Fibroblast of gingiva (primary cell): ENCODE results near the gene L3MBTL1.
A peak's percentile ranks its signal among the peaks of the same experiment; 100 is the strongest.

Source experiments
- DNase-seq: peaks from one replicate; pipeline ENCODE4 v3.0.0-alpha.2; 2011; ENCODE audit warnings: low read depth

Gene L3MBTL1

GRCh38 chr20:43536041-43536816 lies 28.7 kb downstream of the L3MBTL1 start:
- DNase-seq: no peak

DNA sequence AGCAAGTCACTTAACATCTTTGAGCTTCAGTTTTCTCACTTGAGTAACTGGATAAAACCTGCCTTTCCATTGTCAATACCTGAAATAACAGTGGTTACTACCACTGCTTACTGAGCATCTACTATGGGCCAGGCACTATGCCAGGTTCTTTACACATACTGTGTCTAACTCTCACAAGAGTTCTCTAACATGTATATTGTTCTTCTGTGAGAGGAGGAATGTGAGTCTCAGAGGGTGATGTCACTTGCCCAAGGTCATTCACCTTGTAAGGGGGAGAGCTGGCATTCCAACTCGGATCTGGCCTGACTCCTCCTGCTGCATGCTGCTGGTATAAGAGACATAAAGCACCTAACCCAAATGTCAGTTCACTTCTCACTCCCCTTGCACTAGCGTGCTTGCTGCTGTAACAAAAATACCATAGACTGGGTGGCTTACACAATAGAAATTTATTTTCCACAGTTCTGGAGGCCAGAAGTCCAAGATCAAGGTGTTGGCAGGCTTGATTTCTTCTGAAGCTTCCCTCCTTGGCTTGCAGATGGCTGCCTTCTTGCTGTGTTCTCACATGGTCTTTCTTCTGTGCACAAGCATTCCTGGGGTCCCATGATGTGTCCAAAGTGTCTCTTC lies 29.4 kb downstream of the L3MBTL1 start:
- no peak for DNase-seq

DNA sequence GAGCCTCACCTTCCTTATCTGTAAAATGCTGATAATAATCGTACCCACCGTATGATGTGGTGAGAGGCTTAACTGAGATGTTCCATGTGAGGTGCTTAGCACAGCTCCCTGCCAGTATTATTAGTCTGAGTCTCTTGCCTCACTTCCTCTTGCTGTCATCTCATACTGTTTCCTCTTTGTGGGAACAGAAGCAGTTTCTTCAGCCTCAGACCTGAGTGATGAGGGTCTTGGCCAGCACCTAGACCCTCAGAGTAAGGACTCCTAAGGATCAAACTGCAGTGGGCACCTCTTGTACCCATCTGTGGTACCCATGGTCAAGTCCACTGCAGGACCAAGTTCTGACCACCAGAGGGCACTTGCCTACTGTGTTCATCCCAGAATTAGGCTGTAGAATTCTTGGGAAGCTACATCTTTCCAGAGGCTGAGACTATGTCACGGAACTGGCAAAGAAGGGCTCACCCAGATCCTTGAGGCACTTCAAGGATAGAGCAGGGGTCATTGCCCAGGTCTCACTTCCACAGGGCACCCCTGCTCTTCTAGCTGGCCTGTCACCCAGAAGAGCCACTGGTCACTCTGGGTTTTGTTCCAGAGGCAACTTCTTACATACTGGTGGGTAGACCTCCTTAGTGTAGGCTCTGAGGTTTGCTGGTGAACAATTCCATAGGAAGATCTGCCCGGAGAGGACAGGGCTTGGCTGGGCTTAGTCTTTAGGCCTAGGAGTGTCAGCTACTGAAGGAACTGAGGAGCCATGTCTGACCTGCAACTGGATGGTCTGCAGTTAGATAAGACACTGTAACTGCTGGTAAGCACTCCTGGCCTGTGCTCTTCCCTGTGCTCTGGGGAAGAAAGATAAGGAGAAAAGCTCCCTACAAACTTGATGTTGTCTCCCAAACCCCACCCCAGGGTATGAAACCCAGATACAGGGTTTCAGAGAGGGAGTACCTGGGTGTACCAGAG lies 30.7 kb downstream of the L3MBTL1 start:
- DNase-seq: peak; percentile 47

DNA sequence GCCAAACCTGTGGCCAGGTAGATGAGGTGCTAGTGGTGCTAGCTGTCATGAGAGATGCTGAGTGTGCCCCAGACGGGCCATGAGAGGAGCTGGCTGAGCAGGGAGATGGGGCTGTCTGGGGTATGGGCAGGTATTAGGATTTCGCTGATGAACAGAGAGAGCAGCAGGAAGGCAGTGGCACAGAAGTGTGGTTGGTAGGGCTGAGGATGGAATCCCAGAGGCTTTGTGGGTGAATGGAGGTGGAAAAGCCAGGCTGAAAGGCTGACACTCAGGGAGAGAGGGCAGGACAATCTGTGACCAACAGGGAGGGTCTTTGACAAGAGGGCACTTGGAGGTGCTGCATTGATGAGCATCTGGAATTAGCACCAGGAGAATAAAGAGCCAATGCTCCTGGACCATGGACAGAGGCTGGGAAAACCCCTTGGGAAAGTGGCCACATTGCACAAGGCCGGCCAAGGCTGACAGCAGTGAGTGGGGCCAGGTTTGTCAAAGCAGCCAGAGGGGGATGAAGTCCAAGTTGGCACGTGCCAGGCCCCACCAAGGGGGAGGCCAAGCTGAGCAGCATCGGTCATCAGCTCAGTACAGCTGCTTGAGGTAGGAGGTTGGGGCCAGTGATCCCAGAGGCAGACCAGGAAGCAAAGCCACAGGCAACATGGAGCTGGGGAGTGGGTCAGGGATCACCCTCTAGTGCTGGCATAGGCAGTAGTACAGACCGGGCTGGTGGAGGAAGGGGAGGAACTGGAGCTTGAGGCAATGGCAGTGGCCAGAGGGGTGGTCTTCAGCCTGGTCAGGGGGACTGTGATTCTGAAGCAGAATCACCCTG lies 31.6 kb downstream of the L3MBTL1 start:
- no peak for DNase-seq

DNA sequence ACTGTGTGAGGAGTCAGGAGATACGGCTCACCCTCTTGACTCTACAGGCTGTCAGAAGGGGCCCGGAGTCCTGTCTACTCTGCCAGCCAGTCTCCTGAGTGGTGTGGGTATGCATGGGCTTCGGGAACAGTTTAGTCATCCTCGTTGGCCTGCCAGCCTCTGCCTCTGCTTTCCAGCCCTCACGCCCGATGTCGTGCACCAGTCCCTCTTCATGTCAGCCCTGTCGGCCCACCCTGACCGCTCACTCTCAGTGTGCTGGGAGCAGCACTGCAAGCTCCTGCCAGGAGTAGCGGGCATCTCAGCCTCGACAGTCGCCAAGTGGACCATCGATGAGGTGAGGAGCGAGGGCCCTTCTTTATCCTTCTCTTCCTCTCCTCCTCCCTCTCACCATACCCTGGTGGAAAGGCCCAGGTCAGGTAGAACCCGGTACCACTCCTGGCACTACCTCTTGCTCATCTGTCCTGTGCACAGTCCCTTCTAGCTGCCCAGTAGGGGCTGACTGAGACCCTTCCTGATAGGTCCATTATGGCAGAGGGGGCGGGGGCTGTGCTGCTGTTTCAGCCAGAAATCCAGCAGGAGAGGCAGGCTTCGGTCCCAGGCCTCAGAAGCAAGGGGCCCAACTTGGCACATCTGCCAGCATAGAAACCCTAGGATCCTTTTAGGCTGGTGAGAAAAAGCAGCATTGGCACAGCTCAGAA lies 32.6 kb downstream of the L3MBTL1 start:
- no peak for DNase-seq

DNA sequence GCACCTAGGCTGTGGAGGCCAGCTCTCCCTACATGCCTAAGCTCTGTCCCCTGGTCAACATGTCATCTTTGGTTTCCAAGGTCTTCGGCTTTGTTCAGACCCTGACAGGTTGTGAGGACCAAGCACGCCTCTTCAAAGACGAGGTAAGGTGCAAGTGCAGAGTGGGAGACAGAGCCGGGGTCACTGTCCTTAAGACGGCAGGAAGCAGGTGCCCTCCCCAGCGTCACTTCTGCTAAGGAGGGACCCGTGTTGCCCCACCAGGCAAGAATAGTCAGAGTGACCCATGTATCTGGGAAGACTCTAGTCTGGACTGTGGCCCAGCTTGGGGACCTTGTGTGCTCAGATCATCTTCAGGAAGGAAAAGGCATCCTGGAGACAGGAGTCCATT lies 33.2 kb downstream of the L3MBTL1 start:
- DNase-seq: no peak

- DNase-seq: peak; percentile 55
These were observed 33.7 kb downstream of the L3MBTL1 start for GRCh38 chr20:43541214-43541613.

DNA sequence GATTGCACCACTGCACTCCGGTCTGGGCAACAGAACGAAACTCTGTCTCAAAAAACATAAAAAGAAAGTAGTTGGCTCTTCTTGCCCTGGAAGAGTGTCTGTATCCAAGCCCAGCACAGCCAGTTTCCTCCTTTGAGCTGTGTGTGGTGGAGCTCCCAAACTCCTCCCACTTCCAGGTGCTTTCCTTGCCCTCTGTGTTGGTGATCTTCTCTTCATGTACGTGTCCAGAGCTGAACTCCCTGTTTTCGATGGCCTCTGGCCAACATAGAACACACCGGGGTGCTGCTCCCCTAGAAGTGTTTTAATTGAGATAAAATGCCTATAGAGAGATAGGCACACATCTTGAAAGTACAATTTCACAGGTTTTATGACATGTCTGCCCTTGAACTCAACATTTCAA lies 34.7 kb downstream of the L3MBTL1 start:
- DNase-seq: no peak

GRCh38 chr20:43542674-43543073 lies 35.2 kb downstream of the L3MBTL1 start:
- DNase-seq: no peak

DNA sequence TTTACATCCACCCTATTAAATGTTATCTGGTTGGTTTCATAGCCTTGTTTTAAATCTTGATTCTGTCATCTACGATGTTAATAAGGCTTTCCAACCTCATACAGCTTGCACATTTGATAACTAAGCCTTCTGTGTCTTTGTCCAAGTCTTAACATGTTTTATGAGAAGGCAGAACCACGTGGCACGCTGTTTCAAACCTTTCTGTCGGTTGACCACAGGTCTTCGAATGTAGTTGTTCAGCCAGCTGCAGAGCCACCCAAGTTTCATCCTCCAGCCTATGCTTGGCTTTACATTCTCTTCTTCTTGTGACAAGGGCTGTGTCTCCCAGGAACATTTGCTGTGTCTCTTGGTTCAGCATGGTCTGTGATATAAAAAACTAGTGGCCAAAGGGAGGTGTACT lies 35.6 kb downstream of the L3MBTL1 start:
- DNase-seq: no peak

DNA sequence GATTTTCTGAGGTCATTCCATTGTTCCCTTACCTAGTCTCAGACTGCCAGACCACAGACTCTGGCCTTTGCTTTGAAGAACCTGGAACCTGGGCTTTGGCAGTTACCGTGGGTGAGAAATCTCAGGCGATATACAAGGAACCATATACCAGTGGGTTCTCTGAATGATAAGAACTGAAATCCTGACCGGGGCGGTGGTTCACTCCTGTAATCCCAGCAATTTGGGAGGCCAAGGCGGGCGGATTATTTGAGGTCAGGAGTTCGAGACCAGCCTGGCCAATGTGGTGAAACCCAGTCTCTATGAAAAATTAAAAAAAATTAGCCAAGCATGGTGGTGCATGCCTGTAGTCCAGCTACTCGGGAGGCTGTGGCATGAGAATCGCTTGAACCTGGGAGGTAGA lies 37.0 kb downstream of the L3MBTL1 start:
- no peak for DNase-seq

GRCh38 chr20:43545837-43546578 lies 38.5 kb downstream of the L3MBTL1 start:
- no peak for DNase-seq

- DNase-seq: no peak
These were observed 40.9 kb downstream of the L3MBTL1 start for GRCh38 chr20:43548273-43548880.

- no peak for DNase-seq
These were observed 42.0 kb downstream of the L3MBTL1 start for GRCh38 chr20:43549416-43550065.

DNA sequence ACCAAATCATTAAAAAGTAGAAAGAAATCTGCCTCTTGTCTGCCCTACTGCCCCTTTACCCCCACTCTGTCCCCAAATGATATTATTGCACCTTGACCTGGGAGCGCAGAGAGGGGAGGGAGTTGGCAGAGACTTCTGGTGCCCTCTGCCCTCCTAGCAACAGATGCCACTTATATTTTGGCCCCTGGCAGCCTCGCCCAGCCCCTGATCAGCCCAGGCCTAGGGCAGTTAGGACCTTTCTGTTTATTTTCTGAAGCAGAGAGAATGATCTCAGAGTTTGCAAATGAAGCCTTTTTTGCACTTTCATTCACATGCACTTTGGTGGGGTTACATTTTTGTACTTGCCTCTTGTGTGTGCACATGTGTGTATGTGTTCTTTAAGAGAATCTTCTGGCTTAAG lies 43.0 kb downstream of the L3MBTL1 start:
- no peak for DNase-seq

- DNase-seq: peak; percentile 52
These were observed 46.9 kb downstream of the L3MBTL1 start for GRCh38 chr20:43554369-43554768.

GRCh38 chr20:43558412-43559146 lies 51.1 kb downstream of the L3MBTL1 start, which contains the start of gene SGK2:
Gene SGK2 (plus strand): TSS chr20:43559027. CDS start chr20:43566496, 7,469 bp downstream.
- DNase-seq: no peak

DNA sequence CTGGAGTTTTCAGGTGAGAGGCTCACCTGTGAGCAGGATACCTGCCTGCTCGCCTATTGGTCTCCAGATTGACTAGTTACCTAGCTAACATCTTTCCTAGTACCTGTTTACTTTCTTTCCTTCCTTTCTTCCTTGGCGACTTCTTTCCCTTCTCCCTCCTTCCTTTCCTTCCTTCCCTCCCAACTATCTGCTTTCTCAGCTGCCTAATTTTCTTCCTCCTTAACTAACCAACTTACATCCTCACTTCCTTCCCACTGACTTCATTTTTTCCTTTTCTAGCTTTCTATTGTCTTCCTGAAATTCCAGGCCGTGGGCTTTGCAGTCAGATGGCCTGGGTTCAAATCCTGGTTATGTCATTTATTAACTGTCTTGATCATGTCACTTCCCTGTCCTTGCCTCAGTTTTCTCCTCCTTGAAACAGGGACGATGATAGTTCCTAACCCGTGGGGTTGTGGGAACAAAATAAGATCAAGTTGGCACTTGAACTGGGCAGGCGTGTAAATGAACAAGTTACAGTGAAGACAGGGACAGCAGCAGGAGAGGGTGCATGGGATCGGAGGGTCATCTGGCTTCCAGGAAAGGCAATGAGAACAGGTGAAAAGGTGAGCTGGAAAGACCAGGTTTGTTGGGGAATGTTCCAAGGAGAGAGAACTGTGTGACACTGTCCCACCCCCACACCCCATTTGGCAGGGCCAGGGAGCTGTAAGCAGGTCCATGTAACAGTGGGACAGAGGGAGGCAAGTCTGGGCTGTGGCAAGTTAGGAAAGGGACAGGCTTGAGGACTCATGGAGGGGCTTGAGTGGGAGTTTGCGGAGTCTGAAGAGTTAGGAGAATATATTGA lies 51.9 kb downstream of the L3MBTL1 start:
- no peak for DNase-seq
